SK-N-SH (cell line): ENCODE data around the gene SIGLECL1. TPM values are rescaled to one million over a fixed set of nuclear protein-coding genes. Genes with fewer than 3 reads are reported as not detected.

Source experiments
- CTCF ChIA-PET: fragments of 300-600, 350-600 bp; formaldehyde crosslinking; extraction: SDS; loops from one replicate; lab custom pipeline; 2021; lab: Yijun Ruan, JAX
- POLR2A ChIA-PET: fragments of 350-600 bp; sonication (Branson Sonifier 250); formaldehyde crosslinking; extraction: SDS; loops from one replicate; lab custom pipeline; 2020; ENCODE audit warnings: antibody characterized with exemption, inconsistent platforms; lab: Yijun Ruan, JAX
- DNase-seq: peaks from one replicate; pipeline ENCODE4 v3.0.0; 2012
- H2AFZ ChIP-seq: fragments of 200-600 bp; sonication (generic); 2 replicates; pipeline ENCODE4 v1.8.1; 2016; ENCODE audit warnings: antibody characterized with exemption, mild to moderate bottlenecking, low read depth
- H3F3A ChIP-seq: fragments of 200-600 bp; sonication (generic); replicated peaks from 2 replicates; pipeline ENCODE3; 2016; ENCODE audit warnings: antibody characterized with exemption, mild to moderate bottlenecking; ENCODE audit not compliant: insufficient read depth
- H3K27ac ChIP-seq, 2 experiments: fragments of 200-500 bp in 1 of 2; fragments of 200-600 bp in 1 of 2; sonication (Bioruptor generic) in 1 of 2; sonication (generic), shearing (Covaris generic) in 1 of 2; 2 replicates each; pipeline versions ENCODE4 v1.5.1 to v1.6.1; 2014 to 2016; ENCODE audit warnings: low read depth in 2 of 2, inconsistent platforms in 1 of 2, low read length in 1 of 2, mild to moderate bottlenecking in 1 of 2, mixed read lengths in 1 of 2
- H3K27me3 ChIP-seq: fragments of 200-600 bp; sonication (generic), shearing (Covaris generic); 2 replicates; pipeline ENCODE4 v1.6.1; 2016; ENCODE audit warnings: mixed run types; ENCODE audit not compliant: insufficient read depth
- H3K36me3 ChIP-seq, 2 experiments: fragments of 200-500 bp in 1 of 2; fragments of 200-600 bp in 1 of 2; sonication (Bioruptor generic) in 1 of 2; sonication (generic) in 1 of 2; replicated peaks in 1 of 2; 2 replicates each; pipeline versions ENCODE3 to v1.5.1; 2014 to 2016; ENCODE audit warnings: low read length in 1 of 2, mild to moderate bottlenecking in 1 of 2; ENCODE audit not compliant: insufficient read depth in 2 of 2, control insufficient read depth in 1 of 2
- H3K4me1 ChIP-seq, 2 experiments: fragments of 200-500 bp in 1 of 2; fragments of 200-600 bp in 1 of 2; sonication (Bioruptor generic) in 1 of 2; sonication (generic), shearing (Covaris generic) in 1 of 2; 2 replicates each; pipeline versions ENCODE4 v1.5.1 to v1.6.1; 2014 to 2016; ENCODE audit warnings: low read depth in 1 of 2, low read length in 1 of 2, mixed run types in 1 of 2; ENCODE audit not compliant: insufficient read depth in 2 of 2, control insufficient read depth in 1 of 2
- H3K4me2 ChIP-seq: fragments of 200-600 bp; sonication (generic), shearing (Covaris generic); 2 replicates; pipeline ENCODE4 v1.6.1; 2017; ENCODE audit warnings: mixed run types
- H3K4me3 ChIP-seq, 2 experiments: fragments of 200-500 bp in 1 of 2; fragments of 200-600 bp in 1 of 2; sonication (Bioruptor generic) in 1 of 2; sonication (generic), shearing (Covaris generic) in 1 of 2; 2 replicates each; pipeline versions ENCODE4 v1.5.1 to v1.8.1; 2014 to 2016; ENCODE audit warnings: low read depth in 2 of 2, inconsistent platforms in 1 of 2, low read length in 1 of 2, mild to moderate bottlenecking in 1 of 2, mixed read lengths in 1 of 2, moderate library complexity in 1 of 2
- H3K79me2 ChIP-seq: fragments of 200-600 bp; sonication (generic); 2 replicates; pipeline ENCODE4 v1.8.1; 2017; ENCODE audit warnings: mild to moderate bottlenecking; ENCODE audit not compliant: insufficient read depth
- H3K9ac ChIP-seq: fragments of 200-600 bp; sonication (generic); 2 replicates; pipeline ENCODE4 v1.6.1; 2017; ENCODE audit warnings: mixed run types
- H3K9me2 ChIP-seq: fragments of 200-600 bp; sonication (generic); 2 replicates; pipeline ENCODE4 v1.6.1; 2017; ENCODE audit warnings: mixed run types
- H3K9me3 ChIP-seq: fragments of 200-600 bp; sonication (generic); 2 replicates; pipeline ENCODE4 v1.6.1; 2017; ENCODE audit warnings: mixed run types, mild to moderate bottlenecking, moderate library complexity
- H4K20me1 ChIP-seq: fragments of 200-600 bp; sonication (generic); 2 replicates; pipeline ENCODE4 v1.6.1; 2017; ENCODE audit warnings: mild to moderate bottlenecking, mixed run types; ENCODE audit not compliant: insufficient read depth
- EZH2phosphoT487 ChIP-seq: fragments of 200-600 bp; sonication (generic); IDR thresholded peaks from 2 replicates; pipeline ENCODE4 v1.6.1; 2017; ENCODE audit warnings: low read depth, mixed run types, mild to moderate bottlenecking, antibody characterized with exemption, moderate library complexity, borderline replicate concordance
- FOSL2 ChIP-seq: IDR thresholded peaks from 2 replicates; pipeline ENCODE4 v1.4.0; 2012; ENCODE audit warnings: low read depth, mild to moderate bottlenecking, moderate library complexity, borderline replicate concordance
- GATA2 ChIP-seq: sonication (generic); formaldehyde crosslinking; IDR thresholded peaks from 2 replicates; pipeline ENCODE4 v1.5.0; 2020; ENCODE audit warnings: mild to moderate bottlenecking, missing genetic modification reagents
- JUND ChIP-seq: IDR thresholded peaks from 2 replicates; pipeline ENCODE4 v1.4.0; 2012
- MEF2A ChIP-seq: IDR thresholded peaks from 2 replicates; pipeline ENCODE4 v1.4.0; 2012; ENCODE audit warnings: low read depth, borderline replicate concordance
- PBX3 ChIP-seq: IDR thresholded peaks from 2 replicates; pipeline ENCODE4; 2012
- RAD21 ChIP-seq: IDR thresholded peaks from 2 replicates; pipeline ENCODE4 v1.6.1; 2012; ENCODE audit warnings: mild to moderate bottlenecking, low read length
- WGBS: methylation state at CpG from one replicate; pipeline ENCODE4 v1.1.6; 2017; ENCODE audit warnings: low lambda C conversion rate; 5-methylcytosine and 5-hydroxymethylcytosine counted together
- polyA plus RNA-seq, 3 experiments: library from polyadenylated mRNA; depleted of rRNA; stranded (reverse); fragments of >200 nt; gene quantifications; 2 replicates each; pipeline ENCODE4 v1.2.3, GENCODE V29; 2012
- TF ChIP-seq, protein P1 (sequence below): fragments of 150-350 bp; IDR thresholded peaks from 2 replicates; pipeline ENCODE4 v1.6.1; 2016; ENCODE audit warnings: mild to moderate bottlenecking, low read depth, low read length
- TF ChIP-seq, protein P2 (sequence below): IDR thresholded peaks from 2 replicates; pipeline ENCODE4 v1.4.0; 2012; ENCODE audit warnings: low read depth

SIGLECL1 gene
- polyA plus RNA-seq, 1 of the 3 experiments (the other 2 are of a cell fraction), result not detected

DNA sequence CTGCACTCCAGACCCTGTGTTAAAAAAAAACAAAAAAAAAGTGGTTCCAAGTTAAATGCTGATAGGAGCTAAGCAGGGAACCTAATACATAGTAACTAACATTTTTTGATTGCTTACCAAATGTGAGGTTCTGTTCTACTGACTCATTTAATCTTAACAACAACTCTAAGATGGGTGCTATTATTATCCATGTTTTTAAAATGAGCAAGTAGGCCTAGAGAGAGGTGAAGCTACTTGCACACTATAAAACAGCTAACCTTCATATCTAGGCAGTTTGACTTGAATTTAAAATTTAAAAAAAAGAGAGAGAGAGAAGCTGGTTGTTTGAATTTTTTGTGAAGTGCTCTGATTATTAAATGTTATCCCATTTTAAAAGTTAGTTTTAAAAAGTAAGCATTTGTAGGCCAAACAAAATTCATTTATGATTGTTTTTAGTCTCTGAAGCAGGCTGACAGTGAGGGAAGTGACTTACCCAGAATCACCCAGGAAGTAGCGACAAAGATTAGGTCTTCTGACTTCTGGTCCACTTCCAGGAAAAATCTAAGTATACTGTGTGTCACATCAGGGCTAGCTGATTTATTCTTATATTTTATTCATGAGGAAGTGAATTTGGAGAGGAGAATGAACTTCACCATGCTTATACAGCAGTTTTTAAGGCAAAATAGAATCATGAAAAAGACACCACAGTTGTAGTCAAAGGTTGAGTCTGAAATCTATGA is 2.4 kb downstream of the SIGLECL1 start:
- H3K36me3 ChIP-seq, result no peaks in the 10 kb centered on the region
- H3K4me2 ChIP-seq, result no peak overlapping the region
- TF ChIP-seq PBX3 (no peak), RAD21 (no peak)
- H3K9me3 ChIP-seq, result no peaks in the 10 kb centered on the region
- no peaks in the 10 kb centered on the region for H4K20me1 ChIP-seq
- no peaks in the 10 kb centered on the region for H3F3A ChIP-seq
- H3K9ac ChIP-seq, result no peak overlapping the region
- no peaks in the 10 kb centered on the region for H3K4me1 ChIP-seq
- H3K27me3 ChIP-seq, result peaks cover 26% of the 10 kb centered on the region
- no peaks in the 10 kb centered on the region for H3K79me2 ChIP-seq
- no peak overlapping the region for H3K27ac ChIP-seq
- H3K9me2 ChIP-seq, result no peaks in the 10 kb centered on the region
- H3K4me3 ChIP-seq, result no peak overlapping the region
- H2AFZ ChIP-seq, result no peak overlapping the region
- 4% methylated on average over 1 of the region's 1 CpG for WGBS
- ChIA-PET CTCF (no interaction called here), POLR2A (no interaction called here)
- no peak for DNase-seq

DNA sequence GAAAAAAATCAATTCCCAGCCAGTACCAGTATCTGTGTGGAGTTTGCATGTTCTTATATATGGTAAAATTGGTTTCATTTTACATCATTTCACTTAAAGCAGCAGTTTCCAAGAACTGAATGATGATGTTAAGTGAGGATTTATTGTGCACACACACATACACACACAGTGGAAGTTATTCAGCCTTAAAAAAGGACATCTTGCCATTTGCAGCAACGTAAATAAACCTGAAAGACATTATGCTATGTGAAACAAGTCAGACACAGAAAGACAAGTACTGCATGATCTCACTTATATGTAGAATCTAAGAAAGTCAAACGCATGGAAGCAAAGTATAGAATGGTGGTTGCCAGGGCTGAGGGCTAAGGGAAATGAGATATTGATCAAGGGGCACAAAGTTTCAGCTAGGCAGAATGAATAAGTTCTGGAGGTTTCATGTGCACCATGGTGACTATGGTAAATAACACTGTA is 5.3 kb downstream of the SIGLECL1 start:
- no peak overlapping the region for H3K4me2 ChIP-seq
- no peak overlapping the region for H3K9ac ChIP-seq
- no peak overlapping the region for H3K4me3 ChIP-seq
- H3K27ac ChIP-seq, result no peak overlapping the region
- no peaks in the 10 kb centered on the region for H3K79me2 ChIP-seq
- H3K9me3 ChIP-seq, result no peaks in the 10 kb centered on the region
- no peaks in the 10 kb centered on the region for H3K9me2 ChIP-seq
- DNase-seq, result no peak
- ChIA-PET CTCF (no interaction called here), POLR2A (no interaction called here)
- no peaks in the 10 kb centered on the region for H3K4me1 ChIP-seq
- 0% methylated on average over 2 of the region's 2 CpGs for WGBS
- H3F3A ChIP-seq, result no peaks in the 10 kb centered on the region
- H3K36me3 ChIP-seq, result no peaks in the 10 kb centered on the region
- peaks cover 15% of the 10 kb centered on the region for H3K27me3 ChIP-seq
- no peaks in the 10 kb centered on the region for H4K20me1 ChIP-seq
- TF ChIP-seq, protein P1, sequence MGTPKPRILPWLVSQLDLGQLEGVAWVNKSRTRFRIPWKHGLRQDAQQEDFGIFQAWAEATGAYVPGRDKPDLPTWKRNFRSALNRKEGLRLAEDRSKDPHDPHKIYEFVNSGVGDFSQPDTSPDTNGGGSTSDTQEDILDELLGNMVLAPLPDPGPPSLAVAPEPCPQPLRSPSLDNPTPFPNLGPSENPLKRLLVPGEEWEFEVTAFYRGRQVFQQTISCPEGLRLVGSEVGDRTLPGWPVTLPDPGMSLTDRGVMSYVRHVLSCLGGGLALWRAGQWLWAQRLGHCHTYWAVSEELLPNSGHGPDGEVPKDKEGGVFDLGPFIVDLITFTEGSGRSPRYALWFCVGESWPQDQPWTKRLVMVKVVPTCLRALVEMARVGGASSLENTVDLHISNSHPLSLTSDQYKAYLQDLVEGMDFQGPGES, result no peak
- TF ChIP-seq FOSL2 (no peak), MEF2A (no peak), RAD21 (no peak), JUND (no peak), GATA2 (CRISPR knock-in tag) (no peak), EZH2phosphoT487 (no peak)
- TF ChIP-seq, protein P2, sequence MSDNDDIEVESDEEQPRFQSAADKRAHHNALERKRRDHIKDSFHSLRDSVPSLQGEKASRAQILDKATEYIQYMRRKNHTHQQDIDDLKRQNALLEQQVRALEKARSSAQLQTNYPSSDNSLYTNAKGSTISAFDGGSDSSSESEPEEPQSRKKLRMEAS, result no peak
- H2AFZ ChIP-seq, result no peak overlapping the region
